ENCODE results near the gene FBP2.

Gene FBP2

DNA sequence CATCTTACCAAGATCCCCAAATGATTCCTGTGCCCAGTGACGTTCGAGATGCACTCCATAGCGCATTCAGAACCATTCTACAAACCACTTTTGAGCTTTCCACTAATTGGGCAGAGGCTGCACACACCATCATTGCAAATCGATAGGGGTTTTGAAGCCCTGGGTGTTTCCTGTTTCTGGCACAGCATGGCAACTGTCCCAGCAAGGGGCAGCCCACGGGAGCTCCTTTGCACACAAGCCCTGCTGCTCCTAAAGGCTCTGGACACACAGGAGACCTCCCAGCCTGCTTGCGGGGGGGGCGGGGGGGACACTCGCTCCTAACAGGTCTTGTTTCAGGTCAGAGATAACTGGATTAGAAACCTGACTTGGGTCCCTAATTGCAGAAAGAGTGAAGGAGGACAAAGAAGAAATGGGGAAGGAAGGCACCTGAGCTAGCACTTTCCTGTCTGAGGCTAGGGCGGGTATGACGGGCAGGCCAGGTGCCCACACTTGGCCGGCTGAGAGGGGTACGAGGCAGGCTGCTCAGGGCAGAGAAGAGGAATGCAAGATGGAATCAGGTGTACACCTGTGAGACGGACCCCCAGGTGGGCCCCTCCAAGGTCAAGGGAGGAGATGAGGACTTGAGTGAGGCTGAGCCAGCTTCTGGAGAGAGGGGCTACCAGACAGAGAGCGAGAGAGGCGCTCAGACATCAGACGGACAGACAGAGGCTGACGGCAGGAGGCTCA lies 44.9 kb upstream of the FBP2 start:
- Mint-ChIP-seq H3K36me3 (ENCODE audit: low read depth) (no peaks in the 10 kb centered on the region), H3K27ac (peak overlapping the region in 1 of 3 experiments; percentile 57), H3K27me3 (ENCODE audit: low read depth) (peaks cover 64% of the 10 kb centered on the region), H3K4me1 (peaks cover 12% of the 10 kb centered on the region), H3K9me3 (no peaks in the 10 kb centered on the region), H3K4me3 (peak overlapping the region; percentile 80 to 82 (median 82))
- TF ChIP-seq, protein P1, sequence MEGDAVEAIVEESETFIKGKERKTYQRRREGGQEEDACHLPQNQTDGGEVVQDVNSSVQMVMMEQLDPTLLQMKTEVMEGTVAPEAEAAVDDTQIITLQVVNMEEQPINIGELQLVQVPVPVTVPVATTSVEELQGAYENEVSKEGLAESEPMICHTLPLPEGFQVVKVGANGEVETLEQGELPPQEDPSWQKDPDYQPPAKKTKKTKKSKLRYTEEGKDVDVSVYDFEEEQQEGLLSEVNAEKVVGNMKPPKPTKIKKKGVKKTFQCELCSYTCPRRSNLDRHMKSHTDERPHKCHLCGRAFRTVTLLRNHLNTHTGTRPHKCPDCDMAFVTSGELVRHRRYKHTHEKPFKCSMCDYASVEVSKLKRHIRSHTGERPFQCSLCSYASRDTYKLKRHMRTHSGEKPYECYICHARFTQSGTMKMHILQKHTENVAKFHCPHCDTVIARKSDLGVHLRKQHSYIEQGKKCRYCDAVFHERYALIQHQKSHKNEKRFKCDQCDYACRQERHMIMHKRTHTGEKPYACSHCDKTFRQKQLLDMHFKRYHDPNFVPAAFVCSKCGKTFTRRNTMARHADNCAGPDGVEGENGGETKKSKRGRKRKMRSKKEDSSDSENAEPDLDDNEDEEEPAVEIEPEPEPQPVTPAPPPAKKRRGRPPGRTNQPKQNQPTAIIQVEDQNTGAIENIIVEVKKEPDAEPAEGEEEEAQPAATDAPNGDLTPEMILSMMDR (IDR thresholded peaks at IDR 0.05; ENCODE audit: unreplicated experiment in 3 of 3), result no peak

DNA sequence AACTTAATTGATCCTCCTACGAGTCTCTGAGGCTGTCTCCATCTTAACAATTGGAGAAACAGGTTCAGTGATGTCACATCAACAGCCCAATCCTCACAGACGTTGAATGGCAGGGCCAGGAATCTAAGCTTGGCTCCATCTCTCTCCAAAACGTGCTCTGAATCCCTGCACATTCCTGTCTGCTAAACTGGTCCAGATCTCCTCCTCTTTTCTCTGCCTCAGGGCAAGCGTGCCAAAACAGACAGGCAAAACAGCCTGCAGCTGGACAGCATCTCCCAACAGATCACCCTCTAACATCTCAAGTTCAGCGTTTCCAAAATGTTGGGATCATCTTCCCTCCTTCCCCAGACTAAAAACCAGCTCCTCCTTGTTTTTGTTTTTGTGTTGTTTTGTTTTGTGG lies 39.1 kb upstream of the FBP2 start:
- Mint-ChIP-seq H3K36me3 (ENCODE audit: low read depth) (no peaks in the 10 kb centered on the region), H3K4me1 (peaks cover 19% of the 10 kb centered on the region), H3K4me3 (no peak overlapping the region), H3K9me3 (no peaks in the 10 kb centered on the region), H3K27ac (no peak overlapping the region), H3K27me3 (ENCODE audit: low read depth) (peaks cover 38% of the 10 kb centered on the region)
- TF ChIP-seq, protein P1 (IDR thresholded peaks at IDR 0.05; ENCODE audit: unreplicated experiment in 3 of 3), result no peak

DNA sequence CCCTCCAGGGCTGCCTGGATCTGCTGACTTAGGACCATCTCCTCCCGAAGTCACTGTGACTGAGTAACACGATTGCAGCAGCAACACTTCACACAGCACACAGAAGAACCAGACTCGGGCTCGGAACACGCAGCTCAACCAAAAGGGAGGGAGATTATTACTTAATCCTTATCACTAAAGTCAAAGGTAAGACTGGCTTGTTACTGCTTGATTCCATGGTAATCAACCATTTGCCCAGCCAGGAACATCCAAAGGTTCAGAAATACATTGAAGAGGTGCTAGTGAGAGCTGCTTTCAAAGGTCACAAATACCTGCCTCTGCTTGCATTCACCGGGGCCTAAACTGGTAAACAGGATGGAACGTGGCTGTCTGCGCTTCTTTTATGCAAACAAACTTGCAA lies 38.0 kb upstream of the FBP2 start:
- Mint-ChIP-seq H3K4me1 (peaks cover 19% of the 10 kb centered on the region), H3K27me3 (ENCODE audit: low read depth) (peaks cover 27% of the 10 kb centered on the region), H3K4me3 (no peak overlapping the region), H3K9me3 (no peaks in the 10 kb centered on the region), H3K36me3 (ENCODE audit: low read depth) (no peaks in the 10 kb centered on the region), H3K27ac (no peak overlapping the region)
- TF ChIP-seq, protein P1 (IDR thresholded peaks at IDR 0.05; ENCODE audit: unreplicated experiment in 3 of 3), result no peak

DNA sequence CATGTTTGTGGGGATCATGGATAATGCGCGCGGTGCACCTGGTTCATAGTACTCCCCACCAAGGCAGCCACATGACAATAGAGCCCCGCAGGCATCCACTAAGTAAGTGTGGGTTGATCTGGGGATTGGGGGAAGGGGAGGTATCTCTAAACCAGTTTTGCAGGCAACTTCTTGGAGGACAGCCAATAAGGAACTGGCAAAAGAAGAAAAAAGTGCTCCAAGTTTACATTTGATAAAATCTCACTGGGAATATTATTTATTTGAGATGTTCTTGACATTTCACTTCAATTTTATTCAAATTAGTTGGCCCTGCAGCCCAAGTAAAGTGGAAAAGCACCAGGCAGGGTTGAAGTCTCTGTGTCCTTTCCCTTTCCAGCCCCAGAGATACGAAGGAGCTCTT lies 37.2 kb upstream of the FBP2 start:
- H3K27me3 Mint-ChIP-seq (ENCODE audit: low read depth), result peaks cover 26% of the 10 kb centered on the region
- H3K9me3 Mint-ChIP-seq, result no peaks in the 10 kb centered on the region
- peaks cover 19% of the 10 kb centered on the region for H3K4me1 Mint-ChIP-seq
- H3K4me3 Mint-ChIP-seq, result no peak overlapping the region
- H3K27ac Mint-ChIP-seq, result no peak overlapping the region
- H3K36me3 Mint-ChIP-seq (ENCODE audit: low read depth), result no peaks in the 10 kb centered on the region
- TF ChIP-seq, protein P1 (IDR thresholded peaks at IDR 0.05; ENCODE audit: unreplicated experiment in 3 of 3), result no peak

DNA sequence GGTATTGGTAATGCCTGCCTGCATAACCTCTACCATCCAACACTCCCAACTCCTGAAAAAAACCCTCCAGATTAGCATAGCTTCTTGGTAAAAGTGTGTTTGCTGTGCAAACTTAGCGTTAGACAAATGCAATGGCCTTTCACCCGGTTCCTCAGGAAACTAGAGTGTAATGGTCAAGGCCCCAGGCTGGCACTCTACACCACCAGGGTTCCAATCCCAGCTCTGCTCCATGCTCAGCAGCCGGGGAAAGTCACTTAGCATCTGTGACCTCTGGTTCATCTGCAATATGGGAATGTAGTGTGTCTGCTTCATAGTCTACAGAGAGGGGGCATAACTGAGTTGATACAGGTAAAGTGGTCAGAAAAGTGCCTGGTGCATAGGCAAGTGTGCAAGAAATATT lies 36.7 kb upstream of the FBP2 start:
- TF ChIP-seq, protein P1 (IDR thresholded peaks at IDR 0.05; ENCODE audit: unreplicated experiment in 3 of 3), result no peak
- Mint-ChIP-seq H3K4me1 (peaks cover 19% of the 10 kb centered on the region), H3K36me3 (ENCODE audit: low read depth) (no peaks in the 10 kb centered on the region), H3K4me3 (no peak overlapping the region), H3K27me3 (ENCODE audit: low read depth) (peaks cover 21% of the 10 kb centered on the region), H3K27ac (no peak overlapping the region), H3K9me3 (no peaks in the 10 kb centered on the region)

DNA sequence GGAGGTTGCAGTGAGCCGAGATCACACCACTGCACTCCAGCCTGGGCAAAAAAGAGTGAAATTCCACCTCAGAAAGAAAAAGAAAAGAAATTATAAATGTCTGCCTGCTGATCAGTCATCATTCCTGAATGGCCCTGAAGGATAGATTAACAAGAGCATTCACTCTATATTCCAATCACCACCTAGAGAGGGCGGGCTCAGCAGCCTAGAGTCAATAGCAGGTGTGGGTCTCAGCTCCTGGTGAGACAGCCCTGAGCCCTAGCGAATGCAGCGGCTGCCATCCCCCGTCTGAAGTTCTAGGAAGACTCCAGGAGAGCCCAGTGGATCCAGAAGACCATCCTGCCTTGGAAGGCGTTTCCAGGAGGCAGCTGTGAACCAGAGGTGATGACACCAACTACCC lies 33.7 kb upstream of the FBP2 start:
- H3K9me3 Mint-ChIP-seq, result no peaks in the 10 kb centered on the region
- peaks cover 26% of the 10 kb centered on the region for H3K27me3 Mint-ChIP-seq (ENCODE audit: low read depth)
- H3K4me3 Mint-ChIP-seq, result no peak overlapping the region
- H3K27ac Mint-ChIP-seq, result no peak overlapping the region
- H3K4me1 Mint-ChIP-seq, result peaks cover 13% of the 10 kb centered on the region
- TF ChIP-seq, protein P1 (IDR thresholded peaks at IDR 0.05; ENCODE audit: unreplicated experiment in 3 of 3), result no peak
- H3K36me3 Mint-ChIP-seq (ENCODE audit: low read depth), result no peaks in the 10 kb centered on the region
